NCI-H446 (cell line): ENCODE results near the gene ARID1B.

ENCODE experiments used
- DNase-seq, 2 experiments: peaks; one replicate each; lab custom pipeline; 2025; lab: John Stamatoyannopoulos, UW

The ARID1B gene

DNA sequence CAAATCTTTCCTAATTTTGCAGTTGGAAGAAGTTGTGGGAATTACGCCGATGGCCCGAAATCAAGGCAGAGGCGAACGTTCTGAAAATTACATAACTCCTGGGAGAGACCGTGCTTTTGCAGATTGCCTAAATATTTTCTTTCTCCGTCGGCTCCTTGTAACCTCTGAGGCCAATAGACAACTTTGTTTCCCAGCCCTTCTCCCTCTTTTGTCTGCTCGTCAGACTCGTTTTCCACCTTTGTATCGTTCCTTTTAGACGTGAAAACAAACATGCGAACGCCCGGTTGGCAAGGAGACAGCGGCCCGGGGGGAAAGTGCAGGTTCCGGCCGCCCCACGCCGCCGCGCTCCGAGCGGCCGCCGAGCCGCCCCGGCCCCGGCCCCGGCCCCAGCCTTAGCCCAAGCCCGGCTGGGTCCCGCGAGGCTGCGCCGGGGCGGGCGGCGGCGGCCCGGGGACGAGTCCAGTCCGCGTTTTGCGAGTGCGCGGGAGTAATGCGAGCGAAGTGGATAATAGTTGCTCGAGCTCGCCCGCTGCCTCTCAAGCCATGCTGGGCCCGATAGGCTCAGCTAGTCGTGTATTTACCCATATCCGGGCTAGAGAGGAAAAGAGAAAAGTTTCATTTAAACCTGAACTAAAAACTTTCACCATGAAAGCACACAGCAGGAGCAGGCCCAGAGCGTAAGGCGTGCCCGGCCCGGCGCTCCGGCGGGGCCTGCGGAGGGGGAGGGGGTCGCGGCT, at the start of gene ARID1B:
Gene ARID1B (plus strand): TSS at position 539 of the 737 bp plus-strand sequence. CDS start 303 bp downstream, outside the sequence.
- peak; percentile 68 to 72 for DNase-seq

DNA sequence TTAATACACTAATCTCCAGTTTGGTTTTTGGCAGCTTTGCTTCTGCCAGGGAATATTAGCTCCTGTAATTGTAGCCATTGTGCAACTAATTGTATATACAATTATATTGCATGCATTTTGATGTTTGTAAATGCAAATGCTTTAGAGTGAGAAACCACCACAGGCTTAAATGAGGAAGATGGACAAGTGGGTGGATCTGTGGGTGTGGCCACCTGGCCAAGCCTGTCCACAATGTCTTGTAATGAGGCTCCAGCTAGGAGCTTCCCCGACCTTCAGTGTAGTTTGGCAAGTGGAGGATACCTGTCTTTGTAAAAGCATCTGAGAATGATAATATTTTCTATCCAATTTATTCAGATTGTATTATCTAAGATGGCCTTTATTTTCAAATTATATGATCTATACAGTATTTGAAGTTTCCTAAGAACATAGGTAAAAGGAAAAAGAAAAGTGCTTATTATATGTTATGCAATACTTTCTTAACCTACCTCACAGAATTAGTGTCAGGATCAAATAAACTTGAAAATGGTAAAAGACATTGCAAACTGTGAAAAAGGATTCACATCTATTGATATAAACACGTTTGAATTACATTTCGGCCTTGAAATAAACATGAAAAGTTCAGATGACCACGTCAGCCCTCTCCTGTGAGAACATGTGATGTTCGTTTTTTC, 49.3 kb upstream of the ARID1B start:
- no peak for DNase-seq

DNA sequence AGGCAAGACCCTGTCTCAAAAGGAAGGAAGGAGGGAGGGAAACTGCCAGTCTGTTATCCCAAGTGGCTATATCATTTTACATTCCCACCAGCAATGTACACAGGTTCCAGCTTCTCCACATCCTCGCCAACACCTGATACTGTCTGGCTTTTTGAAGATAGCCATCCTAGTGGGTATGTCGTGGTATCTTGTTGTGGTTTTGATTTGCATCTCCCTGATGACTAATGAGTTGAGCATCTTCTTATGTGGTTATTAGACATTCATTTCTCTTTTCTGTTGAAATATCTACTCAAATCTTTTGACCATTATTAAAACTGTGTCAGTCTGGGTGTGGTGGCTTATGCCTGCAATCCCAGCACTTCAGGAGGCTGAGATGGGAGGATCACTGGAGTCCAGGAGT, 47.9 kb upstream of the ARID1B start:
- DNase-seq, result no peak

DNA sequence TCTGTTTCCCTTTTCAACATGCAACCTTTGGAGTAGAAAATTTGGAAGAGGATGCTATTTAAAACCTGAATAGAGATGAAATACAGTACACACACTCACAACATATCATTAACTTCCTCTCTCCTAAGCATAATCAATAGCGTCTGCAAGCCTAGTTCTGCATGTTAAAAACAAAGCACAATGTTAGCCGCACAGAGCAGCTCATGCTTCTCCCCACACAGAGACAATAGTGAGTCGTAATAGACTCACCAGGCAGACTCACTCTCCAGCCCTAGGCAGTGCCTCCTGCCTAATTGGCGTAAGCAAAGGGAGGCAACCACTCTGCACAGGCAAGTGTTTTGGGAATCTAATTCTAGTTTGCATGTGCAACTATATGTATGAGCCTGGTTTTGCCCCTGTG, 45.8 kb upstream of the ARID1B start:
- DNase-seq, result peak in 1 of 2 experiments; percentile 35

DNA sequence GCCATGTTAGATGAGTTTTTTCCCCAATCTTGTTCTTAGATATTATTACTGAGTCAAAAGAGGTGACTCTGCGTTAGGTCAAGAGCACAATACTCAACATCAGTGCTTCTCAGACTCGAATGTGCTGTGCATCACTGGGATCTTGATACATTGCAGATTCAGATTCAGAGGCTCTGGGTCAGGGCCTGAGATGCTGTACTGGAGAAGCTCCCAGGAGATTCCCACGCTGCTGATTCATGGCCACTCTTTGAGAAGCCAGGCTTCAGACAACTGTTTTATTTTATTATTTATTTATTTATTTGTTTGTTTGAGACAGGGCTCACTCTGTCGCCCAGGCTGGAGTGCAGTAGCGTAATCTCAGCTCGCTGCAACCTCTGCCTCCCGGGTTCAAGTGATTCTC, 41.4 kb upstream of the ARID1B start:
- no peak for DNase-seq

DNA sequence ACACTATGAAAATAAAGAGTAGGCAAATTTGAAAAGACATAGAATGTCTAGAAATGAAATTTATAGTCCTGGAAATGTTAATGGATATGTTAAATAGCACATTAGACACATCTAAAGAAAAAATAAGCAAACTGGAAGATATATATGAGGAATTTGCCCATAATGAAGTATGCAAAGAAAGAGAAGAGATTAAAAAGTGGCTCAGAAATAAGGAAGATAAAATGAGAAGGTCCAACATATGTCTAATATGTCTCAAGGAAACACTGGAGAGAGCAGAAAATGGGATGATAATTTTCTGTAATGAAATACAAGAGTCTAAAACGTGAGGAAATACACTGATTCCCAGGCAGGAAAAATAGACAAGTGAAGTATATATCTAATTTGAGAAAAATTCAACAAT, 36.6 kb upstream of the ARID1B start:
- DNase-seq, result no peak

DNA sequence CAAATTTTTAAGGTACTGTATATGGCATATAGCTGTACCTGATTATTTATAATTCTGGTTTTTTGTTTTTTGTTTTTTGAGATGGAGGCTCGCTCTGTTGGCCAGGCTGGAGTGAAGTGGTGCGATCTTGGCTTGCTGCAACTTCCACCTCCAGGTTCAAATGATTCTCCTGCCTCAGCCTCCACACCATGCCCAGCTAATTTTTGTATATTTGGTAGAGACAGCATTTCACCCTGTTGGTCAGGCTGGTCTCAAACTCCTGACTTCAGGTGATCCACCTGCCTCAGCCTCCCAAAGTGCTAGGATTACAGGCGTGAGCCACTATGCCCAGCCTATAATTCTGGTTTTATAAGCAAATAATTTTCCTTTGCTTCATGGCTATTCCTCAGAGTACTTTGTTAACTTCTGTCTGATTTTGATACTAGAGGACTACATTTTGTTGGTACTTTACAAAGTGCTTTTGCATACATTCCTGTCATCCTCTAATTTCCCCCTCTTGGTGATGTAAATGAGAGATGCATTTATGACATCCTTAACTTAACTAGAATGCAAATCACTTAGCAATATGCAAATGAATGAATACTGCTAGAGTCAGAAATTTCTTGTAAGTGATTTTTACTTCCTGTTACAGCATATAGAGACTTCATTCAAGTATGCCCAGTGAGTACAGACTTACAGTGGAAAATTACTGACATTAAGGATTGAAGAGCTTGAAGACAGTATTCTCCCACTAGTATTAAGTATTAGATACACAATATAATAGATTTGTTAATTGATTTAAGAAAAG, 35.7 kb upstream of the ARID1B start:
- no peak for DNase-seq

DNA sequence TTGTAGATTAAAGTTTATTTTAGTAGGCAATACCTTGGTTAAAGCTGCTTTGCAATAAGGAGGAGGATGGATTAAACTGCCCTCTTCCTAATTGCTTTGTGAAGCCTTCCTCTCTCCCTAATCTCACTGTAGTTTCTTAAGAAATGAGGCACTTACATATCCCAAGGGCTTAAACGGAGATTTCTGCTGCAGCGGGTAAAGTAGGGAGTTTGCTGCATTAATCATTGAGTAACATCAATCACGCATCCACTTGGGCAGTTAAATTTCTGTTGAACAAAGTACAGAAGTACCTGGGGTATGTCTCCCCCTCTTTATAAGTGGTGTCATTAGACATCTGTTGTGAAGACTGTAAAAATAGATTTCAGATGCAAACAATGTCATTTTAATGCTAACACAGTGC, 29.5 kb upstream of the ARID1B start:
- DNase-seq, result no peak

DNA sequence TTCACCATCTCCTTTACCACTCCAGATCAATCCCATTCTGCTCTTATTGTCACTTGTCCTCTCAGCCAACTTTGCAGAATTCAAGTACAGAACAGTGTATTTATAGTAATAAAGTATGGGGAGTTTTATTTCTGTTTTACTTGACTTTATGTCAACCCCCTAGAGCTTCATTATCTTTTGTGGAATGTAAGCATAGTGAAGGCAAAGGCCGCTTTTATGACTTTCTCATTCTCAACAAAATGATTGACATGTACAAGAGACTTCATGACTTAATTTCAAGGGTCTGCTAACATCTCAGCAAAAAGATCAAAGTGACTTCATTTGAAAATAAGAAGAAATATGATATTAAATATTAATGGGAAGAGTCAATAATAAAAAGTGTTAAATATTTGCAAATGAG, 28.7 kb upstream of the ARID1B start:
- no peak for DNase-seq

DNA sequence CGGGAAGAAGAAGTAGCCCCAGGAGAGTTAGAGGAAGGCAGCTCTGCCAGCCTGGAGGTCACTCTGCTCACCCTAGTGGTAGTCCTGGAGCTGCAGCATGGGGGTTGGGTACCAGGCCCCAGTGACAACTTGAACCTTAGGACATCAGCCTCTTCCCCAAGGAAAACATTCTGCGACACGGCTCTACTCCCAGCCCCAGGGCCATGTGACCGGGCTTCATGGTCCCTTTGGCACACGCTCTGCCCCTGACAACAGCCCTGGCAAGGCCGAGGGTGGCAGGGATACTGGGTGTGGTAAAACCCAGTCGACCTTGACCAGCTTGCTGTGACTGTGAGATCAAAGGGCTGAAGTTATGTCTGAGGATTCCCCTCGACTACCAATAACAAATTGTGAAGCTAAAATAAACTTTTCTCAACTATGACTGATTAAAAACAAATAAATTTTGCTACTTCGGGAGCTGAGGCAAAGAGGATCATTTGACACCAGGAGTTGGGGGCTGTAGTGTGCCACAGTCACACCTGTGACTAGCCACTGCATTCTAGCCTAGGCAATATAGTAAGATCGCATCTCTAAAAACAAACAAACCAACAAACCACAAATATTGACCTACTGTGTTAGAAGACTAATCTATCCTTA, 24.4 kb upstream of the ARID1B start:
- DNase-seq, result no peak

DNA sequence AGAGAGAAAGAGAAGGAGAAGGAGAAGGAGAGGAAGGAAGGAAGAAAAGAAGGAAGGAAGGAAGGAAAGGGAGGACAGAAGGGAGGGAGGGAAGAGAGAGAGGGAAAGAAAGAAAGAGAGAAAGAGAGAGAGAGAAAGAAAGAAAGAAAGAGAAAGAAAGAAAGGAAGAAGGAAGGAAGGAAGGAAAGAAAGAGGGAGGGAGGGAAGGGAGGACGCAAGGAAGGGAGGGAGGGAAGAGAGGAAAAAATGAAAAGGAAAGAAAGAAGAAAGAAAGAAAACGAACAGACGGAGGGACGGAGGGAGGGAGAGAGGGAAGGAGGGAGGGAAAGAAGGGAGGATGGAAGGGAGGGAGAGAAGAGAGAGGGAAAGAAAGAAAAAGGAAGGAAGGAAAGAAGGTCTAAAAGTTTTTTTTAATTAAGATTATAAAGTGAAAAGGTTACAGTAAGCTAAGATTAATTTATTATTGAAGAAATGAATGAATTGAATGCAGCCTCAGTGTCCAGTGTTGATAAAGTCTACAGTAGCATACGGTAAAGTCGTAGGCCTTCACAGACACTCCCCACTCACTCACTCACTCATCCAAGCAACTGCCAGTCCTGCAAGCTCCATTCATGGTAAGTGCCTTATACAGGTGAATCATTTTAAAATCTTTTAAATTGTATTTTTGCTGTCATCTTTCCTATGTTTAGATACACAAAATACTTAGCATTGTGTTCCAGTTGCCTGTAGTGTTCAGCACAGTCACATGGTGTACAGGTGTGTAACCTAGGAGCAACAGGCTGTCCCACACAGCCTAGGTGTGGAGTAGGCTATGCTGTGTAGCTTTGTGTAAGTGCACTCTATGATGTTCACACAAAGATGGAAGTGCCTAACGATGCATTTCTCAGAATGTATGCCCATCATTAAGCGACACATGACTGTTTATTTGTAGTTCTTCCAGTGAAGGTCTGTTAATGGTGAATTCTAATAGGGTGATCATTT, 20.3 kb upstream of the ARID1B start:
- DNase-seq, result no peak

DNA sequence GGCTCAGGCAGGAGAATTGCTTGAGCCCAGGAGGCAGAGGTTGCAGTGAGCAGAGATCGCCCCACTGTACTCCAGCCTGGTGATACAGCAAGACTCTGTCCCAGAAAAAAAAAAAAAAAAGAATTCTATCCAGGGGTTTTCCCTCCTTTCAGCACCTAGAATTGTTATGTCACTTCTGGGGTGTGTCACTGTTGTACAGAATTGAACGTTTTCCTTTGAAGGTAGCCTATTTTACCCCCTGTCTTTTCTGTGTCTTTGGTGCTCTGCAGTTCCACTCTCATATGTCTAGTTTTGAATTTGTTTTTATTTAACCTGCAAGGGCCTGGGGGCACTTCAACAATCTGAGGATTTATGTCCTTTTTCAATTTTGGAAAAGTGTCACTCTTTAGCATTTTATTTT, 19.3 kb upstream of the ARID1B start:
- DNase-seq, result no peak

DNA sequence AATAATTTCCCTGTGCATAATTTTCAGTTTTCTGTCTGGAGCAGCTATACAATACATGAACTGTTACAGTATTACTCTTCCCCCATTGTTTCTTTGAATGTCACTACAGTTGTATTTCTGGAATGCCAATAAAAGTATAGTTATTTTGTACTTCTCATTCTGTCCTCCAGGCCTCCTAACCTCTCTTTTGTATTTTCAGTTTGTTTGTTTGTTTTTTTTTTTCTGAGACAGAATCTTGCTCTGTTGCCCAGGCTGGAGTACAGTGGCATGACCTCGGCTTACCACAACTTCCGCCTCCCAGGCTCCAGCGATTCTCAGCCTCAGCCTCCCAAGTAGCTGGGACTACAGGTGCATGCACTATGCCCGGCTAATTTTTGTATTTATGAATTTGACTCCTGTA, 16.8 kb upstream of the ARID1B start:
- DNase-seq, result no peak

DNA sequence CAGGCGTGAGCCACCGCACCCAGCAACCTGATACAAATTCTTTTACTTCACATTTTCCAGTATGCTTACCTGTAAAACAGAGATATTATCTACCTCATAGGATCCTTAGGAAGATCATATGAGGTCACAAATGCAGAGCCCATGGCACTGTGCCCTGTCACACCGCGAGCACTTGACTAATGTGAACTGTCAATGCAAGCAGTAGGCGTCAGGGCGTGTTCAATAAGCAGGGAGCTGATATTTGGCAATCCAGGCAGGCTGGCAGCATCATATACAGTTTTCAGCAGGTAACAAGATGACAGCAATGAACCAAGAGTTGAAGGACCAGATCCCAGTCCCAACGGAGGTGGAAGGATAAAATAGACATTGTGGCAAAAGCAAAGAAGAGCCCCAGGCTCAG, 14.6 kb upstream of the ARID1B start:
- no peak for DNase-seq

DNA sequence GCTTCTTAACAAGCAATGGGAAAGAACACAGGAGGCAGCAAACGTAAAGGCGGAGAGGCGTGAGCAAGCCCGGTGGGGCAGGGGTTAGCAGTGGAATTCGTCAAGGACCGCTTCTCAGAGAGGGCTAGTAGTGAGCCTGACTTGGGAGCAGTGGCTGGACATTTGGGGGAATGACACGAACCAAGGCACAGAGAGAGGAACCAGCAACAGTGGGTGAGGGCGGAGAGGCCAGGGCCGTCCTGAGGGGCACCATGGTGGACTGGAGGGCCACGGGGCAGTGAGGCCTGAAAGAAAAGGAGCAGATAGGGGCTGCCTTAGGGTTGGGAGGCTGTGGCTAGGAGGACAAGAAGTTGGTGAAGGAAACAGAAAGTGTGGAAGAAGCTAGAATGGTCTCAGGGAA, 12.1 kb upstream of the ARID1B start:
- DNase-seq, result no peak

DNA sequence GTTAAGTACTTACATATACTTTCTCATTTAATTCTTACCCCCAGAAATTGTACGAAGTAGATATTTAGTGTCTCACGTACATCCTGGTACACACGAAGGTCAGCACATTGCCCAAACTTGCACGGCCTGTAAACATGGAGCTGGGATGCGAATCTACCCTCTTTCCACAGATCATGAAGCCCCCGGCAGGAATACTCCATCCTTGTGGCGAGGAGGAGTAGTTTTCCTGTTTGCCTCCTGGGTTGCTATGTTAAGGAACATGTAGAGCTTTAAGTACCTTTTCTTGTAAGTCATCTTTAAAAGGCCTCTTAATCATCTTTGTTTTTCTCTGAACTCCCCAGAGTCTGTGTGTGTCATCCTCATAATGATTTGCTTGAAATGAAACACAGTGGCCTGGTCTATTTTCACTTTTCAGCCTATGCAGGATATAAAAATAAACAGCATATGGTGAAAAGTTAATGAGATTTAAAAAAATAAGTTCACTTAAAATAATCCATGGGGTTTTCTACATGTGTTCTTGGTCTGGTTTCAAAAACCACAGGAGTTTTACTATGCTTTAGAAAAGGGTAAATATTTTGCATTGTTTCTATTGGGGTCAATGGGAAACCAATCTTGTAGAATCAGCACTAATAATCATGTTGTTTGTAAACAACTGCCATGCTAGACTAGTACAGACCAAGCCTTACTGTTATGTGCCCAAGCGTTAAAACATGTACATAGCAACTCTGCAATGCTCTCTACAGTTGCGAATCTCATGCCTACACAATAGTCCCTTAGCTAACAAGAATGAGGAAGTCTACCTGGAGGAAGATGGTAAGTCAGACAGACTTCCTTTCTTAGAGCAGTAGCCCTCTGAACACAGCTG, 9.3 kb upstream of the ARID1B start:
- DNase-seq, result no peak

DNA sequence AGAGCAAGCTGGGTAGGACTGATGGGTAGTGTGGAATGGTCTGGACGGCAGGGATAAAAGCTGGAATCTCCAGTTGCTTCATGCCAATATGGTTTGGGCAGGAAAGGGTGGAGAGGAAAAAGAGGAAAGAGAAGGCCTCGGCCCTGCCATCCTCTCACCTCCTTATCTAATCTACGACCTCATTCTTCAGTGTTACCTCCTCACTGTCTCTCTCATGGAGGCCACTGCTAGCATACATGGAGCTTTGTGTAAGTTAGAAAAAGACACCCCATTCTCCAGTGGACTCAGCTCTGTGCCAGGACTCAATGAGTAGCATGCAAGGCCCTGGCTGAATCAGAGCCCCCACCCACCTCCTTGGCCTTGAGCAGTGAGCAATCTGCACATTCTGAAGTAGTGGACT, 6.1 kb upstream of the ARID1B start:
- no peak for DNase-seq

DNA sequence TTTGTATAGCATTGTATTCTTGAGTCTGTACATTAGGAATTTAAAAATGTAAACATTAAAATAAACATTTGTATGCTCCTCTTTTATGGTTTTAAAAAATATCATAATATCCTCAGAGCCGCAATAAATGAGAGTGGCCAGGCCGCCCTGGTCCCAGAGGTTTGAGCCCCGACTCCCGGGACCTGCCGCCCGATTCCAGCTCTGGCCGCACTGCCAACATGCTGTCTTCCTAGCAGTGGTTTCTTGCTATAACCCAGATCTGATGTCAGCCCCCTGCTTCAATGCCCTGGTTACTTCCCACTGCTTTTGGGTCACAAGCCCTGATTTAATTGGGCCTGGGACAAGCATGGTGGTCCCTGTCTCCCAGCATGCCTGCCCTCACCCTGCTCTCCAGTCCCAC, 5.4 kb upstream of the ARID1B start:
- DNase-seq, result no peak

DNA sequence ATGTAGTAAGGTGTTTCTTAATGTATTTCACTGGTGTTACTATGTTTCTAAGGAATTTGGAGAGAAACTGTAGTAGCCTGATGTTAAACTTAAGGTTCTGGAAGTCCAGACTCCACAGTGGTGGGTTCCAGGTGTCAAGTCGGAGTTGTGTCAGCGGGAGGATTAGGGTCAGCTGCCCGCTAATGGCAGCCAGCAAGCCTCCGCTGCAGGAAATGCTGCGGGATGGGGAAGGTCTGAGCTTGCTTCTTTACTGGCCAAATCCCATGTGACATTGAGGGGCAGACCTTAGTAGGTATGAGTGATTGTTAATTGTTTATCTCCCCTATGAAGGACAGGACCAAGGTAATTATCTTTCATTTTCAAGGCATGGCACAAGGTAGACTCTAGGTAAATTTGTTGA, 3.7 kb upstream of the ARID1B start:
- no peak for DNase-seq
